ENCODE results near the gene HNRNPAB.
"Not testable (repeated sequence)": the region's sequence is repeated elsewhere in the genome, so short reads cannot be mapped to it uniquely, and the experiment has no call there.

HNRNPAB gene

DNA sequence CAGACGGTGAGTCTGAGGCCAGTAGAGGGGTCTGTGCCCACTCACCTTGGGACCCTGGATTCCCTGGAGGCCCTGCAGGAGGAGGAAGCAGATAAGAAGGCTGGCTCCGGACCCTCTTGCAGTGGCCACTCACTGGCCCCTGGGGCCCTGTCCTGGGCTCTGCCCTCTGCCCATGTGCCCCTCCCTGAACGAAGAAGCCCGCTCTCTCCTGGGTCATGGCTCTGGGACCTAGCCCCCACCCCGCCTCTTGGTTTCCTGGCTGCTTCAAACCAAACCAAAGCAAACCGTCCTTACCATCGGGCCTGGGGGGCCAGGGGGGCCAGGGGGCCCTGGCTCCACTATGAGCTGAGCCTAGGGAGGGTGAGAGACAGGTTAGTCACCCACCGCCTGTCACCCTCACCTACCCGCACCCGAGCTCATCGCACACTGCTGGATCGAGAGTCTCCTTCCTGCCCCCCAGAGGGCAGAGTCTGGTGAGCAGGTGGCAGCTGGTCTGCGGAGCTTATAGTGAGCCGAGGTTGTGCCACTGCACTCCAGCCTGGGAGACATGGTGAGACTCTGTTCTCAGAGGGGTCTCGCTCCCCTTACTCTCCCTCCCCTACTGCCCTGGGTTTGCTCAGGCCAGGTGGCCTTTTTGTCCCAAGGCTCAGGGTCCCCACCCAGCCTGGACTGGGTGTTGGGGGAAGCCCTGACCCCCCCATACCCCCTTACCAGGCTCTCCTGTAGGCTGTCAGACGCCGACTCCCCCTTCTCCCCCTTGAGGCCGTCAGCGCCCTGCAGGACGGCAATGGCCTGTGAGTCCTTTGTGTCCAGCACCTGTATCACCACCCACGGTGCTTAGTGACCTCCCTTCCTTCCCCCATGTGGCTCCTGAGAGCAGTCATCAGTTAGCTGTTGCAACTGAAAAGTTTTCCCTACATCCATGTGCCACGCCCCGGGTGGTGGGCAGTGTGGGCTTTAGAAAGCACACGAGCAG is 43.4 kb downstream of the HNRNPAB start:
- DNase-seq, result no peak

DNA sequence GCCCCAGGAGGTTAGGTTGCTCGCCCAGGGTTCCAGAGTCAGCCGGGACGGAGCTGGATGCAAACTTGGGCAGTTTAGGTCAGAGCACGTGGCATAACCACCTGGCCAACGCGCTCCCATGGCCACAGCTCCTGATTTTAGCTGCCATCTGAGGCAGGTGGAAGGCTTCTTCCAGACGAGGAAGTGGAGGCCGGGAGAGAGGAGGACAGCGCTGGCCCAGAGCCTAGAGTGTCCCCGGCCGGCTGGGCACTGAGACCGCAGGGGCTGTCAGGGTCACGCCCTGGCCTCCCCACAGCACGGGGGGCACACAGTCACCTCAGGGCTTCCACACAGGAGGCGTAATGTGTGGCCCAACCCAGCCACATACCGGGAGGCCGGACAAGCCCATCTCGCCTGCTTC is 44.4 kb downstream of the HNRNPAB start:
- DNase-seq, result no peak

DNA sequence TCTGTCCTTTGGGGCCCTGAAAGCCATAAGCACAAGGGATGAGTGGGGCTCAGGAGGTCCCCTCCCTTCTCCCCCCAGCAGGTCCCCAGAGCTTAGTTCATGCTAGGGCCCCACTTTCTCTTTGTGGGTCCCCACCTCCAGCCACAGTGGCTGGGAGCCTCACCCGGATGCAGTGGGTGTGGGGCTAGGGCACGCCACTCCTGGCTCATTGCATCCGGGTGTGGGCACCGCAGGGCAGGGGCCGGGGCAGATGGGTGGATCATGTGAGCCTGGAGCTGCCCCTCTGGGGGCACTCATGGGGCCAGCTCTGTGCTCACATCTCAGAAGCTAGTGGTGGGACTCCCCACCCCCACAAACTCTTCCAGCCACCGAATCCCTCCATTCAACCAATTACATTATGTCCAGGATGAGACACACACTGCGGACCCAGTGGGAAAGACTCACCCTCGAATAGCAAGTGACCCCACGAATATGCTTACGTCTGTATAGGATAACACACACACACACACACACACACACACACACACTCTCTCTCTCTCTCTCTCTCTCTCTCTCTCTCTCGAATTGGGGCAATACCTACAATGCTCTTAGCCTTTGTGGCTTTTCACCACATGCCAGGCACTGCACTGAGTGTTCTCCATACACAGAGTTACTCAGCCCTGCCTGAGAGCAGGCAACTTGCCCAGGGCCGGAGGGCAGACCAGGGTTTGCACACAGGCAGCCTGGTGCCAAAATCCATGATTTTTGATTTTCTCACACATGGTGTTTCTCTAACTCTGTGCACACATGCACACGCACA is 45.1 kb downstream of the HNRNPAB start:
- no peak for DNase-seq

DNA sequence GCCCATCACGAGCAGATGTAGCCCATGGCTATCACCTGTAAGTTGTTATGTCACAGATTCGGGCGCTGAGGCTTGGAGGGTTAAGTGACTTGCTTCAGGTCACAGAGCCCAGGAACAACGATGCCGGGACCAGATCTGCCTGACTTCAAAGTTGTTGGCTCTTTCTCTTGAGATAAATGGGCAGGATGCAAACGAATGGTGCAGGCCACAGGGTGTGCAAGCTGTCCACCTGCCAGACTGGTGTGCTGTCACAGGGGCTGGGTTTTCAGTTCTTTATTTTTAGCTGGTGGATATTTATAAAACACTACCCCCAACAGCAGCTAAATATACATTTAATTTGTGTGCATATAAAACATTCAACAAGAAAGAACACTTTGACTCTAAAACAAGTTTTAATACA is 45.9 kb downstream of the HNRNPAB start:
- DNase-seq, result no peak

DNA sequence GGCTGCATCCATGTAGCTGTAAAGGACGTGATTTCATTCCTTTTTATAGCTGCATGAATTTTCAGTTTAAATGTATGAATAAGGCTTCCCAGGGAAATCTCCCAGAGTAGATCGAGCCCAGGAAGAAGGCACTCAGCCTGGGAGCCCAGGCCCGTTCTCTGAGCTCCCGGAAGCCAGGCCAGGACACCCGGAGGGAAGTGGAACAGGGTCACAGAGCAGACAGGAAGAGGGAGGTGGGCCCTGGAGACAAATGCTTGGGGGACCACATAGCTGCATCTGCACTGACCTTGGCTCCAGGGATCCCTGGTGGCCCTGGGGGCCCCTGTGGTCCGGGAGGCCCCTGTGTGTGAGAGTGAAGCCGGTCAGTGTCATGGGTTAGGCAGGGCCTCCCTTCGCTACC is 47.9 kb downstream of the HNRNPAB start:
- no peak for DNase-seq

DNA sequence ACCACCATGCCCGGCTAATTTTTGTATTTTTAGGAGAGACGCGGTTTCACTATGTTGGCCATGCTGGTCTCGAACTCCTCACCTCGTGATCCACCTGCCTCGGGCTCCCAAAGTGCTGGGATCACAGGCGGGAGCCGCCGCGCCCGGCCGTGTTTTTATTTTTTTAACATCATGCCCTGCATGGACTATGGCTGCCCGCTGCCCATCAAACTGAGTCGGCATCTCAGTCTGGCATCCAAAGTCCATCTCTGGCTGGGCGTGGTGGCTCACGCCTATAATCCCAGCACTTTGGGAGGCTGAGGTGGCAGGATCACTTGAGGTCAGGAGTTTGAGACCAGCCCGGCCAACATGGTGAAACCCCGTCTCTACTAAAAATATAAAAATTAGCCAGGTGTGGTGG is 49.3 kb downstream of the HNRNPAB start:
- not testable (repeated sequence) for DNase-seq

DNA sequence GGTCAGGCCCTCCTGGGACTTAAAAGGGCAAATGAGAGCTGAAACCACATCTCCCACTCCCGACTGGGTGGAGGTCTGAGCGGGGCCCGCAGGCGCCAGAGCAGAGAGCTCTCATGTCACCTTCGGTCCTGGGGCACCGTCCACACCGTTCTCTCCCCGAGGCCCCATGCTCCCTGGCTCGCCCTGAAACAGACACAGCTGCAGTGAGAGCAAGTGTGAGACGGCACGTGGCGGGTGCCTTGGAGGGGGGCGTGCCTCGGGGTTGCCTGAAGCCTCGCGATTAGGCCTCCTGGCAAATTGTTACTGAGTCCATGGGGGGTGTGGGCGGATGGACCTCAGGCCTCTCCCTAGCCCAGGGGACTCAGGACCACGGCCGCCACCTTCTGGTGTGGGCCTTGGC is 52.4 kb downstream of the HNRNPAB start:
- no peak for DNase-seq

DNA sequence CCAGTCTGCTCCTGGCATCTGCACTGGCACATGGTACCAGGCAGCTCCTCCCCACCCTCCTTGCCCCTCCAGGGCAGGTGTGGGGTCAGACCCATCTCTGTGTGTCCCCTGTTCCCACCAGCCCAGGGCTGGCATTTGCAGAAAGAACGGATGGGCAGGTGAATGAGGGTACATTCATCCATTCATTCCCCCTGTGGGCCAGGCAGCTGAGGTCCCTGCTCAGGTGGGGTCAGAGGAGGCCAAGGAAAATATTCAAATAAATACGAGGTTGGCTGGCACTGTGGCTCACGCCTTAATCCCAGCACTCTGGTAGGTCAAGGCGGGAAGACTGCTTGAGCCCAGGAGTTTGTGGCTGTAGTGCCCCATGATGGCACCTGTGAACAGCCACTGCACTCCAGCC is 53.3 kb downstream of the HNRNPAB start:
- DNase-seq, result no peak

DNA sequence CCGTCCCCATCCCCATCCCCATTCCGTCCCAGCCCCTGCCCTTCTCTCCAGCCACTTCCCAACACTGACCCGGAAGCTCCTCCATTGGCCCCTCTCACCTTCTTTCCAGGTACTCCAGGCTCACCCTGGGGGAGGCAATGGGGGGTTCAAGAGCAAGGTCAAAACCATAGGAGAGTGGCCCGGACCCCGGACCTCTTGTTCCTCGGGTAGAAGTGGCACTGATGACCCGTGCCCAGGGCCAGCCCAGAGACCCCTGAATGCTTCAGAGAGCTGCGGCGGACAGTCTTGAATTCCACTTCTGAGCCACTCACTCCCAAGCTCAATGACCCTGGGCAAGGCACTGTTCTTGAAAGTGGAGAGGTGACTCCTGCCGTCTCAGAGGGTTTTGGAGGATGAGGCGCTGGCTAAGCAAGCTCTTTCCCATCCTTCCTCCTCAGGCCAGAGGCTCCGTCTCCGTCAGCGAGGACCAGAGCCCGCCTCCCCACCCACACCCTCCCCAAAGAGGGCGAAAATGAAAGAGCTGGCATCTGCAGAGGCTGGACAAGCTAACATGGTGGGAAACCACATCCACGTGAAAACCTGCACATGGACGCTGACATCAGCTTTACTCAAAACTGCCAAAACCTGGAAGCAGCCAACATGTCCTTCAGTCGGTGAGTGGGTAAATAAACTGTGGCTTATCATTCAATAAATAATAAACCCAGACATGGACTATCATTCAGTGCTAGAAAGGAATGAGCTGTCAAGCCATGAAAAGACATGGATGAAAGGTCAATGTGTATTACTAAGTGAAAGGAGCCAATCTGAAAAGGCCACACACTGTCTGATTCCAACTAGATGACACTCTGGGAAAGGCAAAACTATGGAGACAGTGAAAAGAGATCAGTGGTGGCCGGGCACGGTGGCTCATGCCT is 55.5 kb downstream of the HNRNPAB start:
- DNase-seq, result no peak

All from stimulated activated CD4-positive, alpha-beta T cell treated with anti-CD3 and anti-CD28 coated beads, Interleukin-4, amount 100 ng/mL, for 1 hour (primary cell).